Effector CD4-positive, alpha-beta T cell (primary cell): ENCODE data around the gene YPEL2.
"Not testable (repeated sequence)": the region's sequence is repeated elsewhere in the genome, so short reads cannot be mapped to it uniquely, and the experiment has no call there.

ENCODE experiments used
- DNase-seq: peaks from one replicate; pipeline ENCODE4 v3.0.0-alpha.2; 2020
- total RNA-seq: gene quantifications from one replicate; lab custom pipeline; 2026; lab: John Stamatoyannopoulos, UW

Gene YPEL2
- 91.0 reads per million, percentile 81 among the genes with 10 or more reads in this experiment for total RNA-seq

GRCh38 chr17:59331129-59331928 is at the start of gene YPEL2:
Gene YPEL2, plus strand, starts transcription at chr17:59331655. Its CDS starts 21,755 bp downstream, at chr17:59353410.
- peak; percentile 86 for DNase-seq

- DNase-seq = no peak
These were observed 47.1 kb upstream of the YPEL2 start for GRCh38 chr17:59284317-59284716.

GRCh38 chr17:59287452-59287851 is 44.0 kb upstream of the YPEL2 start:
- DNase-seq = no peak

- no peak for DNase-seq
These were observed 43.6 kb upstream of the YPEL2 start for GRCh38 chr17:59287891-59288290.

- no peak for DNase-seq
These were observed 41.5 kb upstream of the YPEL2 start for GRCh38 chr17:59289981-59290301.

- not testable (repeated sequence) for DNase-seq
These were observed 41.0 kb upstream of the YPEL2 start for GRCh38 chr17:59290302-59290998.

- DNase-seq = no peak
These were observed 39.3 kb upstream of the YPEL2 start for GRCh38 chr17:59292174-59292523.

GRCh38 chr17:59296190-59296589 is 35.3 kb upstream of the YPEL2 start:
- DNase-seq = no peak

GRCh38 chr17:59298521-59298920 is 32.9 kb upstream of the YPEL2 start:
- DNase-seq = no peak

GRCh38 chr17:59299400-59300092 is 31.9 kb upstream of the YPEL2 start:
- DNase-seq = no peak

GRCh38 chr17:59300941-59301340 is 30.5 kb upstream of the YPEL2 start:
- DNase-seq = no peak

- DNase-seq = no peak
These were observed 26.6 kb upstream of the YPEL2 start for GRCh38 chr17:59304811-59305210.

- DNase-seq = no peak
These were observed 21.1 kb upstream of the YPEL2 start for GRCh38 chr17:59310263-59310920.

- peak; percentile 21 for DNase-seq
These were observed 20.4 kb upstream of the YPEL2 start for GRCh38 chr17:59311051-59311468.

GRCh38 chr17:59311521-59311920 is 19.9 kb upstream of the YPEL2 start:
- DNase-seq = not testable (repeated sequence)

- no peak for DNase-seq
These were observed 15.6 kb upstream of the YPEL2 start for GRCh38 chr17:59315866-59316265.

- no peak for DNase-seq
These were observed 4.1 kb upstream of the YPEL2 start for GRCh38 chr17:59327121-59327980.

- no peak for DNase-seq
These were observed 3.5 kb upstream of the YPEL2 start for GRCh38 chr17:59327981-59328290.

- DNase-seq = no peak
These were observed 2.9 kb upstream of the YPEL2 start for GRCh38 chr17:59328601-59329000.

GRCh38 chr17:59329176-59330052 is 2.0 kb upstream of the YPEL2 start:
- peak; percentile 28 for DNase-seq
